CD4-positive, alpha-beta T cell treated with Interleukin-2 at 100 ng/mL for 4 hours (primary cell): Measurements from ENCODE around the gene SND1.

ENCODE experiments used
- DNase-seq: peaks from one replicate; pipeline ENCODE4 v3.0.0-alpha.2; 2020; ENCODE audit warnings: low spot score

The SND1 gene

GRCh38 chr7:127651556-127652332, at the start of gene SND1:
Gene SND1 (plus strand): TSS chr7:127652194. CDS start chr7:127652374, 180 bp downstream.
- peak; percentile 99 for DNase-seq

GRCh38 chr7:127608446-127608845, 43.5 kb upstream of the SND1 start:
- DNase-seq: no peak

DNA sequence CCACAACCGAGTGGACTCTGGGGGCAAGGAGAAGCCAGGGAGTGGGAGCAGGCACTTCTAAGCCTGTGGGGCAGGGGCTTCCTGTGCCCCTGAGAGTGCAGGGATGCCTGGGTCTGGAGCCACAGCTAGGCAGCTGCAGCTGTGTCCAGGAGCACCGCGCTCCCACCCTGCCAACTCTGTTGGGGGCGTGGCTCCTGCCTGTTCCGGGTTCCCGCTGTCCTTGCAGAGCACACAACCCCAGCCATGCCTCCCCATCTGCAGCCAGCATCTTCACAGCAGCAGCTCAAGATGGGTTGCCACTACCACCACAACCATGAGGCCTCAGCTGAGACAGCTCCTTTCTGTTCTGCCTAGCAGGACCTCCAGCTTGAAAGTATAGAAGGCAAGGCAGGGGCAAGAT, 42.7 kb upstream of the SND1 start:
- DNase-seq: no peak

- DNase-seq: no peak
Observed at GRCh38 chr7:127612263-127612662, 39.7 kb upstream of the SND1 start.

GRCh38 chr7:127616724-127617123, 35.3 kb upstream of the SND1 start:
- no peak for DNase-seq

GRCh38 chr7:127618042-127618441, 34.0 kb upstream of the SND1 start, which contains the start of gene PAX4:
Gene PAX4 (minus strand): TSS chr7:127618142. CDS start chr7:127615928, 2,214 bp downstream.
- no peak for DNase-seq

DNA sequence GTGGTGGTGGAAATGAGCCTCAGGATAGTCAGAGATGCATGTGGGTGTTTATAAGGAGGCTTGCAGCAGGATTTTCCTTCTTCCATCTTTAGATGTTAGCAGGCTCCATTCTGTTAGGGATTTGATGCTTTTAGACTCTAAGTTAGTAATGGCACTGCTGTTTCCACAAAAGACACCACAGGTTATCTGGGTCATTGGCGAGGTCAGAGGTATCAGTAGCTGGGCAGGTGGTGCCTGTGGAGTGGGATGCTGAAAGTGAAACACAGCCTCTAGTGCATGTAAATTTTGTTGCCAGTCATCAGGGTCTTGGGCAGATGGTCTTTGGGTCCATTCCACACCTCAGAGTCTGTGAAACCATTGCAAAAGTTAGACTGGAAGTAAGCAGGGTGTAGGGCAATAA, 33.2 kb upstream of the SND1 start:
- no peak for DNase-seq

DNA sequence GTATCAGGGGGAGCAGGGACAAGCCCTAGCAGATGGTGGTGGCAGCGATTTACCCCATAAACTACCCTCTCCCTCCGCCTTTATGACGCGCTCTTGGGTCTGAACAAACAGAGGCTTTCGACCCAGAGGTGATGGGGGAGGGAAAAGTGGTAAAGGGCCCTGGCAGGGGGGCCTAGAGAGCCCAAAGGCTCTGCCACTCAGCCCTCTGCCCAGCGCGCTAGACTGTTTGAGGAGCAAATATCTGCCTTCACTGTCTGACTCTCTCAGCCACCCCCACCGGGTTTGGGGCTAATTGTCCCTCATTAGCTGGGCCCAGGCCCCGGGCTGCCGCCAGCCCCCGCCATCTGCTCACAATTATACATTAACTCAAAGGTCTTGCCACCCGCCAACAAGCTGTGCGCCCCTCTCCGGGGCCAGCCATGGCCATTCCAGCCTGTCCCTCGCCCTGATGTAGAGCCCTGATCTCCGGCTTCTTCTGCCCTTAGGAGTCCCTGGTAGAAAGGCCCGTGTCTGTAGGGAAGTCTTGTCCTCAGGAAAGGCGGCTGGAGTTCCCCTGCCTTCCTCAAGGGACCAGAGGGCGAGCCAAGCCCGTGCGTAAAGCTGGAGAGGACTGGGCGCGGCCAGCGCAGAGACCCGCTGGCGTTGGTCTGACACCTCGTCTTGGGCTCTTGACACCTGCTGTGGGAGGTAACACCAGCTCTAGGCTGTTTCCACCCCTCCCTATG, 32.2 kb upstream of the SND1 start:
- no peak for DNase-seq

GRCh38 chr7:127620406-127621233, 31.4 kb upstream of the SND1 start:
- DNase-seq: no peak

DNA sequence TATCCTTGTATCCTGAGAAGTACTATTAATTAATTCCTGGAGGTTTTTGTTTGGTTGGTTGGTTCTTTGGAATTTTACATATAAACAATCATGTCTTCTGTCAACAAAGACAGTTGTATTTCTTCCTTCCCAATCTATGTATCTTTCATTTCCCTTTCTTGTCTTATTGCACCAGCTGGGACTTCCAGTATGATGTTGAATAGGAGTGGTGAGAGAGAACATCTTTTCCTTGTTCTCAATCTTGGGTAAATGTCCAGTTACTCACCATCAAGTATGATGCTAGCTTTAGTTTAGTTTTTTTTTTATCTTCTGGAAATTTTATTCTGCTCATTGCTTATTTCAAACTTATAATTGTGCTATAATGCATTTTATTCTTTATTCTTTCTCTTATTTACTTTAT, 26.7 kb upstream of the SND1 start:
- no peak for DNase-seq

- DNase-seq: no peak
Observed at GRCh38 chr7:127628445-127628844, 23.5 kb upstream of the SND1 start.

- DNase-seq: peak; percentile 12
Observed at GRCh38 chr7:127629268-127629854, 22.6 kb upstream of the SND1 start.

GRCh38 chr7:127632276-127632910, 19.6 kb upstream of the SND1 start:
- no peak for DNase-seq

DNA sequence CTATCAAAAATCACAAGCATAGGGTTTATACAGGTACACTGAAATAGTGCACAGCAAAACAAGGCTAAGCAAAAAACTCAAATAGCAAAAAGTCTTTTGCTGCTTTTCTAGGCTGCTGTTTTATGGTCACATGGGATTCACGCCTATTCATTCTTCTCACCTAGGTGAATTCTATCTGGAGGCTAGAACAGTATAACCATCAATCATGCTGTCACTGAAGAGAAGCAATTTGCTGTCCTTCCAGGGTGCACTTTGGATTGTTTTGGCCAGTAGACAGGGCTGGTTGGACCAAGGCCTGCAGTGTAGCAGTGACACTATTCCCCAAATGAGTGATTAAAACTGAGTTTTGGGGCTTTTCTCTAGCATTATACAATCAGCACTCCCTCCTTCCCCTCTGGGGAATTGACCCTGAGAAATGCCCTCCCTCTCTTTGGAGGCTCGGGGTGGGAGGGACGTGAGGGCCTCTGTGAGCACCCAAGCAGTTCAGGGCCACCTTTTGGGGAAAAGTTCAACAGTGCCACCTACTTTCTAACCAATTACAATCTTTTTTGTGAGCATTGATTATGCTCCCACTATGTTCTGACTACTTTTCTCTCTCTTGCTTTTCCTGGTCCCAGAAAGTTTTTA, 16.2 kb upstream of the SND1 start:
- no peak for DNase-seq

DNA sequence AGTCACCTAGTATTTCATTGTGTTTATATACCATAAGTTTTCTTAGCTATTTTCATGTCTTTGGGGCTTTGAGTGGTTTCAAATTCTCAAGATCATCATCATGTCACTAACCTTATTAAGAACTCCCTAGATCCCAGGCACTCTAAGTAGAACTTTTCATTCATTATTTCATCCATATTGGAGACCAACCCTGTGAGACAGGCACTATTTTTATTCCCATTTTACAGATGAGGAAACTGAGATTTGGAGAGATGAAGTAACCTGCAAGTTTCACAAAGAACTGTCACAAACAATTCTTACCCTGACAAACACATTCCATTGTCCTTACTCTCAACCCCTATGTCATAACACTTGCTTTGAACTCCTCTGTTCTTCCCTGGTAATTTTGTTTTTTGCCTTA, 13.8 kb upstream of the SND1 start:
- no peak for DNase-seq

- DNase-seq: no peak
Observed at GRCh38 chr7:127644484-127644883, 7.5 kb upstream of the SND1 start.

GRCh38 chr7:127647636-127648035, 4.4 kb upstream of the SND1 start:
- DNase-seq: no peak

- DNase-seq: no peak
Observed at GRCh38 chr7:127648986-127649385, 3.0 kb upstream of the SND1 start.

DNA sequence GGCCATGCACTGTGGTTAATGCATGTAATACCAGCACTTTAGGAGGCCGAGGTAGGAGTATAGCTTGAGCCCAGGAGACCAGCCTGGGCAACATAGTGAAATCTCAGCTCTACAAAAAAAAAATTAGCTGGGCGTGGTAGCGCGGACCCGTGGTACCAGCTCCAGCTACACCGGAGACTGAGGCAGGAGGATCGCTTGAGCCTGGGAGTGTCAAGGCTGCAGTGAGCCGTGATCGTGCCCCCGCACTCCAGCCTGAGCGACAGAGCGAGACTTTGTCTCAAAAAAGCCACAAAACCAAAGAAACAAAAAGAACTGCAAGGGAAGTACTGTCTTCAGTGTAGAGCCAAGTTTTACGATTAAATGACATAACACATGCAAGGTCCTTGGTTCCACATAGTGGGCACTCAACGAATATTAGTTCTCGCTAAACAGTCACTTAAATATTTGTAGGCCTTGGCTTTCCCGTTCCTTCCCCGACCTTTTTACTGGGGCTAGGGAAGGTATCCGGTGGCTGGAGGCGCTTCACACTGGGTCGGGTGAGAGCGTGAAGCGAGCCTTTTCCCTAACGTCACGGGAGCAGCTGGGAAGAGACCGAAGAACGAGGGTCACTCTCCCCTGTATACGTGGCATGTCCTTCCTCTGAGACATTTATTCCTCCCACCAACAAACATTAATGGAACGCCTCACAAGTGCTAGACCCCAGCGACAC, 993 bp upstream of the SND1 start:
- DNase-seq: peak; percentile 11
